ENCODE results near the gene AMN1.

The AMN1 gene

DNA sequence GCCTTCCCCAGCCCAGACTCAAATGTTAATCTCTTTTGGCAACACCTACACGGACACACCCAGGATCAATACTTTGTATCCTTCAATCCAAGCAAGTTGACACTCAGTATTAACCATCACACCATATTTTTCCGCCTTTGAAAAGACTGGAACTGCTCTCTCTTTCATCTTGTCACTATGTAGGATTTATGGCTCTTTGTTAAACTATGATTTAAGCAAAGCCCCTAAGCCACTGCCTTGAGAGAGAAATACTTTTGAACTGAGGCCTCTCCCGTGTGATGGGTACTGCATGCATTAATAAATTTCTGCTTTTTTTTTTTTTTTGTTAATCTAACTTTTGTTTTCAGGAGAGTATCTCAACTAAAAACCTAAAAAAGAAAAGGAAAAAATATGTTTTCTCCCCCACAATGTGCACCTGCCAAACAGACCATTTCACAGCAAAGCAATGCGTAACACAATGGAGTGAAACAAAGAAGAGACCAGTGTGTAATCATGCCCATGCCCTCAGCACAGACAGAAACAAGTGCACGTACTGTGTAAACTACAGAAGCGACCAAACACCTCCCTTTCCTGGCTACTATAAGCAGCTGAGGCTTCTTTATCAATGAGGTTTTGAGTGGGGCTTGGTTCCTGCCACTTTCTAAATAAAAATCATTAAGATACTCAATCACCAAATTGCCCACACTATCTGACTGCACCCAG is 97.6 kb downstream of the AMN1 start:
- DNase-seq (ENCODE audit: low read depth), result no peak
- no peak overlapping the region for H3K4me3 ChIP-seq (ENCODE audit: low read depth, low read length)
- TF ChIP-seq, protein P1, sequence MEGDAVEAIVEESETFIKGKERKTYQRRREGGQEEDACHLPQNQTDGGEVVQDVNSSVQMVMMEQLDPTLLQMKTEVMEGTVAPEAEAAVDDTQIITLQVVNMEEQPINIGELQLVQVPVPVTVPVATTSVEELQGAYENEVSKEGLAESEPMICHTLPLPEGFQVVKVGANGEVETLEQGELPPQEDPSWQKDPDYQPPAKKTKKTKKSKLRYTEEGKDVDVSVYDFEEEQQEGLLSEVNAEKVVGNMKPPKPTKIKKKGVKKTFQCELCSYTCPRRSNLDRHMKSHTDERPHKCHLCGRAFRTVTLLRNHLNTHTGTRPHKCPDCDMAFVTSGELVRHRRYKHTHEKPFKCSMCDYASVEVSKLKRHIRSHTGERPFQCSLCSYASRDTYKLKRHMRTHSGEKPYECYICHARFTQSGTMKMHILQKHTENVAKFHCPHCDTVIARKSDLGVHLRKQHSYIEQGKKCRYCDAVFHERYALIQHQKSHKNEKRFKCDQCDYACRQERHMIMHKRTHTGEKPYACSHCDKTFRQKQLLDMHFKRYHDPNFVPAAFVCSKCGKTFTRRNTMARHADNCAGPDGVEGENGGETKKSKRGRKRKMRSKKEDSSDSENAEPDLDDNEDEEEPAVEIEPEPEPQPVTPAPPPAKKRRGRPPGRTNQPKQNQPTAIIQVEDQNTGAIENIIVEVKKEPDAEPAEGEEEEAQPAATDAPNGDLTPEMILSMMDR (IDR thresholded peaks at IDR 0.05; ENCODE audit: low read depth, low read length, missing control alignments), result no peak

DNA sequence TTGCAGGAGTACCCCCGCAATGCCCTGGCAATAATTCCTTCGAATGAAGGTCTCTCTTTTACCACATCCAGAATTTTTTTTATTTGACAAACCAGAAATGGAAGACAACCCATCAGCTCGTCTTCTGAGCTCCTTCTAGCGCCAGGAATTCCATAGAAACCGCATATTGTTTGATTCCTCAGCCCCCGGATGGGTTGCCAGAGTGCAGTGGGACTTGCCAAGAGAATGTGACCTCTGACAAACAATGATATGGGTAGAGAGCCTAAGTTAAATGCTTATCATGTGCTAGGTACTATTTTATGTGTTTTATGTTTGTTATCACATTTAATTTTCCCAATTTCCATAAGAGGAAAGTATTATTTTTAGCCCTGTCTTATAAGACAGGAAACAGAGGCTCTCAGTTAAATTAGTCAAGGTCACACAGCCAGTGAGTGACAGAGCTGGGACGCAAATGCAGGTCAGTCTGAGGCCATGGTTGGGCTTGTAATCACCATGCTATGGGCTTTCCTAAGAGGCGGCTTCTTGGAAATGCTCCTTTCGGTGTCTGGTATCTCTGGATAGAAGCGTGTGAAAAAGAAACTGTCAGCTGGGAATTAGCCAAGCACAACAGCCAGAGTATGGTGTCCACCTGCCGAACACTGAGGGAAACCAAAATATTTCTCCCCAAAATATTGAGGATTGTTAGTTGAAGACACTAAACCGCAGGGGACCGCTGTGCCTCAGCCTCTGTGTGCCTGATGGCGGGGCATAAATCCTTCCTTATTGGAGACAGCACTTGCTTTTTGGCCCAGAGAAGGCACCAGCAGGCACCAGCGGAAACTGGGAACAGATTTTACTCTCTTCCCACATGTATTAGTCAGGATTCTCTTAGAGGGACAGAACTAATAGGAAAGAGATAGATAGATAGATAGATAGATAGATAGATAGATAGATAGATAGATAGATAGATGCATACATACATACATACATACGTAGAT is 98.8 kb downstream of the AMN1 start:
- TF ChIP-seq, protein P1 (IDR thresholded peaks at IDR 0.05; ENCODE audit: low read depth, low read length, missing control alignments), result no peak
- no peak overlapping the region for H3K4me3 ChIP-seq (ENCODE audit: low read depth, low read length)
- DNase-seq (ENCODE audit: low read depth), result no peak

DNA sequence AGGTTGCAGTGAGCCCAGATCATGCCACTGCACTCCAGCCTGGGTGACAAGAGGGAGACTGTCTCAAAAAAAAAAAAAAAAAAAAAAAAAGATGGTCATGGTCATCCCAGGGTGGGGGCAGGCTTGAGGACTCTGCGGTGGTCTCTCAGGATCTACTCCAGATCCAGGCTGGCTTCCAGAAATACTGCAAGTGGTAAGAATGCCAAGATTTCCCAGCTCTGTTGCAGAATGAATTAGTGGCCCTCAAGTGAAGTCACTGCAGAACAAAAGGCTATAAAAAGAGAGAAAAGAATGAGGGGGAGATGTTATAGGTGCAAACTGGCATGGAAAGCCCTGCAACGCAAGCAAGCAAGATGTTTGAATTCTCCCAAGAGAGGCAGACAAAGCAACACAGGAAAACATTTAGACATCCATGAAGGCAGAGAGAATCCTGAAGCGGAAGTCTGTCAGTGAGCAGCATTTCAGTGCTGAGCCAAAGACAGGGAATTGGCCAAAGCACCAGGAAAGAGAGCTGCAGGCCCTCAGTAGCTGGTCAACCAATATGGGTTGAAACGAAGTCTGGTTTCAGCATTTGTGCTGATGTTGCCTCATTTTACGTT is 101.3 kb downstream of the AMN1 start:
- H3K4me3 ChIP-seq (ENCODE audit: low read depth, low read length), result no peak overlapping the region
- TF ChIP-seq, protein P1 (IDR thresholded peaks at IDR 0.05; ENCODE audit: low read depth, low read length, missing control alignments), result no peak
- no peak for DNase-seq (ENCODE audit: low read depth)

DNA sequence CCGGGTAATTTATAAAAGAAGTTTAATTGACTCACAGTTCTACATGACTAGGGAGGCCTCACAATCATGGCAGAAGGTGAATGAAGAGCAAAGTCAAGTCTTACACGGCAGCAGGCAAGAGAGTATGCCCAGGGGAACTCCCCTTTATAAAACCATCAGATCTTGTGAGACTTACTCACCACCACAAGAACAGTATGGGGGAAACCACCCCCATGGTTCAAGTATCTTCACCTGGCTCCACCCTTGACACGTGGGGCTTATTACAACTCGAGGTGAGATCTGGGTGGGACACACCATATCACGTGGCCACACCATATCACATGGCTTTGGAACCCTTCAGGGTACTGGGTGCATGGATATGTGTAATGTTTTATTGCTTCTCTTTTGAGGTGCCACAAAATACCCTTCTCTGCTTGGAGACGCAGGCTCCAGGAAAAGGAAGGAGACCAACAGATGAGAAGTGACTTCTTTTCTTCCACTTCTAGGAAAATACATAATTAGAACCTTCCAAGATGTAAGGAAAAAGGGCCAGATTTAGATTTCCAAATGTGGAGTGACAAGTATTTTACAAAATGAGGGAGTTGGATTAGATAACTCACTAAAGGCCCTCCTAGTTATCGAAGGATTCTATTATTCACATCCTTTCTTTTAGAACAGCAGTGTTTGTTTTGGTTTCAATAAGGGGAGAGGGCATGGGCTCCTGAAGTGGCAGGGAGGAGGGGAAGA is 102.4 kb downstream of the AMN1 start:
- no peak for DNase-seq (ENCODE audit: low read depth)
- H3K4me3 ChIP-seq (ENCODE audit: low read depth, low read length), result no peak overlapping the region
- TF ChIP-seq, protein P1 (IDR thresholded peaks at IDR 0.05; ENCODE audit: low read depth, low read length, missing control alignments), result no peak

DNA sequence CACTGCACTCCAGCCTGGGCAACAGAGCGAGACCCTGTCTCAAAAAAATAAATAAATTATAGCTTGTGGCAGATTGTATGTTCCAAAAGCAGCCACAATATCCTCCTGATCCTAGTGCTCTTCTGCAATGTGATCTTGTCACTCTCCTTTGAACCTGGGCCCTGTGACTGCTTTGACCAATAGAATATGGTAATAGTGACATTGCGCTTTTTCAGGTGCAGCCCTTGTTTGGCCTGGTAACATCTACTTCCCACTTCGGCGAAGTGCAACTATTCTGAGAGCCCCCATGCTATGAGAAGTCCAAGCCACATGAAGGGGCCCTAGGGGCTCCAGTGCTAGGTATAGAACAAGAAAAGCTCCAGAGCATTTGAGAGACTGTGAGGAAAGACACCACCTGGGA is 106.8 kb downstream of the AMN1 start:
- H3K4me3 ChIP-seq (ENCODE audit: low read depth, low read length), result no peak overlapping the region
- TF ChIP-seq, protein P1 (IDR thresholded peaks at IDR 0.05; ENCODE audit: low read depth, low read length, missing control alignments), result no peak
- DNase-seq (ENCODE audit: low read depth), result no peak
